GM21390 (cell line): ENCODE results near the gene BACE2.

Experiments
- ATAC-seq: cut with Tn5 transposase; IDR thresholded peaks from one replicate; pipeline ENCODE4 v1.9.1; 2021; ENCODE audit not compliant: unreplicated experiment

Gene BACE2

GRCh38 chr21:41317063-41317392, 149.1 kb downstream of the BACE2 start:
- ATAC-seq = no peak

DNA sequence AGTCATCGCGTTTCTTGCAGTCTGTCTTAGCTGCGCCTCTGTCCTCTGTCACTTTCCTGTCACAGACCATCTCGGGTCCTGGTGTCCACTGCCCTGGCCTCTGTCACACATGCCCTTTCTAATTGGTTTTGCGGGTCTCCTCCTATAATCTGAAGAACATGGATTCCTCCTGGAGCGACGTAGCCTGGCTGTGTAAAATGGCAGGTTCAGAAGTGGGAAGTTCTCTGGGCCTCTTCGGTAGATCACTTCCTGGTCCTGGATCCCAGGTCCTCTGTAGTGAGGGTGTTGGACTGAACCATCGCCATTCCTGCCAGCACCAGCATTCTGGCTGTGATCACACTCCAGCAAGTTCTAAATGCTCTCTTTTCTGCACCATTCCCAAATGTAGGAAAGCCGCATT, 149.5 kb downstream of the BACE2 start:
- ATAC-seq = no peak

- ATAC-seq = no peak
Measured at GRCh38 chr21:41318218-41318617, 150.3 kb downstream of the BACE2 start.

- no peak for ATAC-seq
Measured at GRCh38 chr21:41319273-41319672, 151.3 kb downstream of the BACE2 start.

DNA sequence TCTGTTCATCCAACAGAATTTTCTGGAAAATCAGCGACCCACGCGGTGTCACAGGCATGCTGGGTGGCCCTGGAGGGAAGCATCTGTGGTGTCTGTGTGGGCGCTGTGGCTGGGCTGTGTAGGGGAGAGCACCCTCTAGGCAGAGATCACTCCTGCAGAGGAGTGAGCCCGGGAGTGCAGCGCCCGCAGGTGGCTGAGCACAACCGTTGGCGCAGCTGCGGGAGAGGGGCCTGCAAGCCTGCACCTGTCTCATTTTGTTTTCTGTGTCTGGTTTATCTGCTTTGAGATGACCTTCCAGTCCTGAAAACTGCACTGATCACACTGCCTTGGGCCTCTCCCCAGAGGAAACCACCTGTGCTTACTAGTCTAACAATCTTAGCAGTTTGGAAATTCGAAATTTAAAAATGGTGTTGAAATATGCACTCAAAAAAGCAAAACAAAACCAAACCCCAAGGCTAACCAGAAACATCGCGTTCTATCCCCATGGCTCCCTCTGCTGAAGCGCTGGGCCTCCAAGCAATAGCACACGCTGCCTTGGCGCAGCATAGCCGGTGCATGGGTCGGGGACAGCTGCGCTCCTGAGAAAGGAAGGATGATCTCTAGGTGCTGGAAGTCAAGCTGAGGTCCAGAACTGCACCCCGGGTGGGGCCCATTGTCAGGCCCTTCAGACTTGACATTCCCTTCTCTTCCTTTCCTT, 153.4 kb downstream of the BACE2 start:
- no peak for ATAC-seq

GRCh38 chr21:41321908-41322495, 154.0 kb downstream of the BACE2 start:
- no peak for ATAC-seq

DNA sequence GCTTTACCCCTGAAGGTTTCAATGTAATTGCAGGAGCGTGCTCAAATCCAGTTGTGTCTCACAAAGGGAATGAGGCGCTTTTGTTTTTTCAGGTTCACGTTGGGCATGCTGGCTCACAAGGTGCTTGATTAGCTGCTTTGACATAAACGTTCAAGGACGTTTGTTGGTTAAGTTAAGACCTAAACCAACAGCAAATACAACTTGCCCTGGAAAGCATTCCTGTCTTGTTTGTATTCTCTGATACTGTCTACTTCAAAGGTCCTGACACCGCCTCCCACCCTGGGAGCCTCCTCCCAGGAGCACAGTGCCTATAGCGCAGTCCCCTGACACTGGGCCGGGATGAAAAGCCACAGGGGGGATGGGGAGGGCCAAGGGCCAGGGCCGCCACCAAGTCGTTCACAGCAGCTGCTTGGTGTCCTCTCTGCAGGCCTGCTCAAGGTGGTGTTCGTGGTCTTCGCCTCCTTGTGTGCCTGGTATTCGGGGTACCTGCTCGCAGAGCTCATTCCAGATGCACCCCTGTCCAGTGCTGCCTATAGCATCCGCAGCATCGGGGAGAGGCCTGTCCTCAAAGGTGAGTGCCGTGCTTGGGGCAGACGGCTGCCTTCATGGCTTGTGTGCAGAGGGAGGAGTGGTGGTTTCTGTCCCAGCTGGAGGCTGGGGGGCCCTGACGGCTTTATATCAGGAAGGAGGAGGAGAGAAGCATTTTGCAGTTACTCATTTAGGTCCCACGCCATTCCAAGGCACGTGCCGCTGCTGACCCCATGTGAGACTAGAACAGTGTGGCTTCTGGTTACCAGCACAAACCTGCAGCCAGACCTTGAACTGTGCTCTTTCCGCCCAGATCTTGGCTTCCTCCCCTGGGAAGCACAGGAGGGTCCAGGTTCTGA, 154.8 kb downstream of the BACE2 start:
- no peak for ATAC-seq

GRCh38 chr21:41325138-41325912, 157.4 kb downstream of the BACE2 start:
- ATAC-seq = no peak

DNA sequence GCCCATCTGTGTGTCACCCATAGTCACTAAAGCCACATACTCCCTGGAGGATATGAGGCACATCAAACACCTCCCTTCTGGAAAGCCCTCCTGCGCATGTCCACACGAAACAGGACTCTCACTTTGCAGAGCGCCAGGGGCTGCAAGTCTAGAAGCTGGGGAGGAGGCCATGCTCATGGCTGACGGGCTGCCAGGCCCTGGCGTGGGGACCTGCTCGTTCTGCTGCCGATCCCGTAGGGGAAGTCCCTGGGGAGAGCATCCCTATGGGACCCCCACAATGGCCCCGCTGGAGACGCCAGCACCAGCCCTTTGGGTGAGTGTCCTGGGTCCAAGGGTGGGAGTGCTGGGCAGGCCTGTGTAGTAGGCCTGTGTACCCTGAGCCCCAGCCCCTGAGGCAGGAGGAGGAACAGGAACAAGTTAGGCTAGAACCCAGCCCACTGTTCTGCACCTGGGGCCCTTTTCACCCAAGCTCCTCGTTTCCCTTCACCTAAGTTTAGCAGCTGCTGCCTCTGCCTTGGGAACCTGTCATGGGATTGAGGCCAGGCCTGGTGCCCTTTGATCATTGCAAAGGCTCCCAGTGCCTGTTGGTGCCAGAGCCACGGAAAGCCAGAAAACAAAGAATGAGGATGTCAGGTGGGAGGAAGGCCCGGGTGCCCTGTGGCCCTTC, 158.6 kb downstream of the BACE2 start:
- no peak for ATAC-seq

DNA sequence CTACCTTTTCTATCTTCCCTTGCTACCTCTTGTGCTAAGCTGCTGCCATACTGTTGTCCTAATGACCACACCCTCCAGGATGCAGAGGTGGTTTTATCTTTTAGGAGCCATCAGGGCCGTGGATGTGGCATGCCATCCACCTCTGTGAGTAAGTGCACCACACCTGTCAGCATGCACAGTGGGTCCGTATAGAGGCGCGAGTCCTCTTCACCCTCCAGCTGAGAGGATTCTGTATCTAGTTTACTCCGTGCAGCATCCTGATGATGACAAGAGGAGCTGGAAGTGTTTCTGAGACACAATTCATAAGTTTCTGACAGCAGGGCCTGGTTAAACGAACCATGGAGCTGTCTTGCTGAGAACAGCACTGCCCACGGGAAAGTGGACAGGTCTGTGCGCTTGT, 159.8 kb downstream of the BACE2 start:
- ATAC-seq = no peak

GRCh38 chr21:41328660-41329607, 161.0 kb downstream of the BACE2 start:
- ATAC-seq = no peak
